ENCODE measurements around the gene ARL14.

GRCh38 chr3:160638184-160638583, 38.8 kb upstream of the ARL14 start:
- no peak for TF ChIP-seq CTCF (IDR thresholded peaks at IDR 0.05)
- TF ChIP-seq POLR2A (IDR thresholded peaks at IDR 0.05) = no peak
